ENCODE data around the gene STXBP3. TPM values are rescaled to one million over a fixed set of nuclear protein-coding genes. Genes with fewer than 3 reads are reported as not detected.

The STXBP3 gene, protein sequence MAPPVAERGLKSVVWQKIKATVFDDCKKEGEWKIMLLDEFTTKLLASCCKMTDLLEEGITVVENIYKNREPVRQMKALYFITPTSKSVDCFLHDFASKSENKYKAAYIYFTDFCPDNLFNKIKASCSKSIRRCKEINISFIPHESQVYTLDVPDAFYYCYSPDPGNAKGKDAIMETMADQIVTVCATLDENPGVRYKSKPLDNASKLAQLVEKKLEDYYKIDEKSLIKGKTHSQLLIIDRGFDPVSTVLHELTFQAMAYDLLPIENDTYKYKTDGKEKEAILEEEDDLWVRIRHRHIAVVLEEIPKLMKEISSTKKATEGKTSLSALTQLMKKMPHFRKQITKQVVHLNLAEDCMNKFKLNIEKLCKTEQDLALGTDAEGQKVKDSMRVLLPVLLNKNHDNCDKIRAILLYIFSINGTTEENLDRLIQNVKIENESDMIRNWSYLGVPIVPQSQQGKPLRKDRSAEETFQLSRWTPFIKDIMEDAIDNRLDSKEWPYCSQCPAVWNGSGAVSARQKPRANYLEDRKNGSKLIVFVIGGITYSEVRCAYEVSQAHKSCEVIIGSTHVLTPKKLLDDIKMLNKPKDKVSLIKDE
- total RNA-seq (2021; fragmentation: NEBNext Ultra II Directional; extraction: Animal tissue kit (Norgen Biotek cat#: 25700)): 34.3 and 38.5 TPM in 2 replicates
- polyA plus RNA-seq (2011; rRNA removed): 3.5 and 6.0 TPM in 2 replicates
- polyA plus RNA-seq (2011; cell fraction: cytosol; rRNA removed): 16.3 TPM
- polyA plus RNA-seq (2011; cell fraction: nucleus; rRNA removed): 3.4 TPM
- polyA plus RNA-seq (2012, experiment 1 of 2): 14.1 to 48.8 TPM (median 22.4 TPM) in 4 replicates
- 2.0 TPM for polyA plus RNA-seq (2012, experiment 2 of 2)
- 15.2 TPM for polyA plus RNA-seq (2013, experiment 1 of 2)
- 14.0 TPM for polyA plus RNA-seq (2013, experiment 2 of 2)
- polyA minus RNA-seq (2011; rRNA and poly(A)+ RNA removed): 7.3 and 7.7 TPM in 2 replicates
- polyA minus RNA-seq (2011; cell fraction: cytosol; rRNA and poly(A)+ RNA removed): 8.1 TPM
- polyA minus RNA-seq (2011; cell fraction: nucleus; rRNA and poly(A)+ RNA removed): 17.2 TPM
- long read RNA-seq, experiment 1, partial matches to known transcripts: 11 of 31 reads
- long read RNA-seq, experiment 1, other reads (novel, unspliced or antisense): 20 of 31 reads
- long read RNA-seq, experiment 2, transcript STXBP3-201 (19 exons, 2,478 nt): major isoform, 36 of 43 reads
- long read RNA-seq, experiment 2, partial matches to known transcripts: 2 of 43 reads
- long read RNA-seq, experiment 2, other reads (novel, unspliced or antisense): 5 of 43 reads

DNA sequence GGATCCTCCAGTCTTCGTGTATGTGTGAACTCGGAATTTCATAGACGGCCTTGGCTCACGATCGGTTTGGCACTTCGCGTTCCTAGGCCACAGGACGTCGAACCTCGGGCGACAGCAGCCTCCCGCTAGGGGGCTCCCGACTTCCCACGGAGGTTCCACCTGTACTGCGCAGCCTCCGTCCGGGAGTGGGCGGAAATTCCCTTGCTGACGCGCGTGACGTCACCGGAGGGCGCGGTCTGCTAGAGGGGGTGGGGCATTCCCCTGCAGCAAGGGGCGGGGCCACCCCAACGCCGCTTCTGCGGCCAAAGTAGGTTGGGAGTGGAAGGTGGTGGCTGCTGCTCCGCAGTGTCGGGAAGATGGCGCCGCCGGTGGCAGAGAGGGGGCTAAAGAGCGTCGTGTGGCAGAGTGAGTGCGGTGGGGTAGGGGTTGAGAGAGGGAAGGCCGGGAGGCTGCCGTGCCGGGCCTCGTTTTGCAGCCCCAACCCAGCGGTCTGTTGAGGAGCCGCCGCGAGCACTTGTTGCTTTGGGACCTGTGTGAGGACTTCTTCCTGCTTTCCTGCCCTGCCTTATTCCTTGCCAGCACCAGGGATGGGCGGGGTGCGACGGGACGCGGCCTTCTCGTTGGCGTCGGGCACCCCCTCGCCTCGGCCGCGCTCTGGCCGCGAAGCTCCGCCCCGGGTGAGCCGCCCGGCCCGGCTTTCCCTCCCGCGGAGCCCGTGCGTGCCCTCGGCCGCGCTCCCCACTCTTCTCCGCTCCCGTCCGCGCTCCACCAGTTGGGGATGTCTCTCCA lies at the start of gene STXBP3:
TSS of gene STXBP3 (plus strand) at position 293 of the 789 bp plus-strand sequence. CDS start at position 357, 64 bp downstream.
- Histone ChIP-seq H3K79me2 (ENCODE audit: control insufficient read depth in 1 of 2, insufficient read depth in 2 of 2, low read length in 2 of 2) (peaks cover 0 to 22% of the 10 kb centered on the region in 2 experiments; a peak in 2 of 4 replicates), H2BK20ac (ENCODE audit: low read length) (no peak within 1 kb of the TSS), H3K14ac (ENCODE audit: insufficient read length) (peak within 1 kb of the TSS; percentile 38), H3K36me3 (ENCODE audit: control insufficient read depth in 2 of 4, insufficient read depth in 4 of 4, low read length in 3 of 4) (no peaks in the 10 kb centered on the region; a peak in 1 of 8 replicates), H3K4me2 (ENCODE audit: insufficient read depth in 1 of 2, low read depth in 2 of 2, low read length in 2 of 2) (peak within 1 kb of the TSS; percentile 56 to 66), H2BK5ac (ENCODE audit: low read depth, low read length) (peak within 1 kb of the TSS; percentile 84), H3K56ac (replicated peaks; ENCODE audit: insufficient read length, low read depth, low read length) (peak within 1 kb of the TSS; percentile 93), H2BK15ac (ENCODE audit: low read length) (no peak within 1 kb of the TSS), H3K4me1 (replicated peaks in 1 of 4; ENCODE audit: control insufficient read depth in 3 of 4, insufficient read depth in 4 of 4, low read length in 3 of 4) (no peaks in the 10 kb centered on the region; a peak in 1 of 7 replicates), H3K23me2 (ENCODE audit: low read depth, low read length) (no peaks in the 10 kb centered on the region; the same call in 1 of the 2 replicates), H3K4me3 (ENCODE audit: extremely low read depth in 1 of 4, insufficient read depth in 2 of 4, low read depth in 3 of 4, low read length in 4 of 4) (peak within 1 kb of the TSS; percentile 83 to 91 (median 88)), H3K23ac (ENCODE audit: insufficient read length) (no peak within 1 kb of the TSS), H2BK12ac (ENCODE audit: low read depth, low read length) (peak within 1 kb of the TSS; percentile 82), H4K8ac (ENCODE audit: extremely low read depth, insufficient read depth, low read length) (peak within 1 kb of the TSS; percentile 94), H2BK120ac (replicated peaks; ENCODE audit: low read depth, low read length) (no peak within 1 kb of the TSS), H3K27ac (ENCODE audit: low read depth, low read length) (peak within 1 kb of the TSS; percentile 96), H3K4ac (replicated peaks; ENCODE audit: insufficient read length, low read depth, low read length) (no peak within 1 kb of the TSS), H3K18ac (ENCODE audit: extremely low read depth, low read length) (peak within 1 kb of the TSS; percentile 92), H2AK5ac (ENCODE audit: low read depth, low read length) (no peak within 1 kb of the TSS), H3K79me1 (ENCODE audit: low read depth, low read length) (no peaks in the 10 kb centered on the region), H3K9me3 (ENCODE audit: insufficient read depth in 2 of 2, low read depth in 1 of 2, low read length in 1 of 2) (no peaks in the 10 kb centered on the region), H2AFZ (ENCODE audit: low read length) (peak within 1 kb of the TSS; percentile 74), H4K20me1 (replicated peaks in 1 of 2; ENCODE audit: control insufficient read depth in 1 of 2, insufficient read depth in 2 of 2, low read length in 2 of 2) (no peaks in the 10 kb centered on the region), H4K91ac (replicated peaks; ENCODE audit: insufficient read length, low read length) (peak within 1 kb of the TSS; percentile 84), H3K27me3 (replicated peaks in 1 of 4; ENCODE audit: control insufficient read depth in 3 of 4, extremely low read depth in 1 of 4, insufficient read depth in 3 of 4, low read length in 3 of 4) (peaks cover 0 to 4% (median 0%) of the 10 kb centered on the region in 4 experiments; a peak in 3 of 7 replicates), H3K9ac (replicated peaks in 1 of 4; ENCODE audit: extremely low read depth in 1 of 4, low read depth in 3 of 4, low read length in 3 of 4) (peak within 1 kb of the TSS; percentile 71 to 97 (median 96)), H4K5ac (ENCODE audit: insufficient read length, low read depth, low read length) (peak within 1 kb of the TSS; percentile 87)
- WGBS, 2 experiments (ENCODE audit: extremely low coverage in 1 of 2, insufficient coverage in 1 of 2, insufficient read length in 1 of 2, insufficient replicate concordance in 2 of 2, low coverage in 1 of 2, low lambda C conversion rate in 2 of 2, missing lambda C conversion rate in 1 of 2): 2% methylated on average over 63 of the region's 75 CpGs; no CpG with 5 or more reads in 1 of the 2 experiments
- ChIA-PET POLR2A (ENCODE audit: partially characterized antibody) (interaction anchor here (0.6 to 1.1 kb wide), 12 partner anchors 12 to 1624 kb away, joined by 3 to 4 read pairs (median 3); partner anchors contain the start of gene PSRC1), CTCF (ENCODE audit: partially characterized antibody) (no interaction called here)
- DNase-seq (ENCODE audit: low read depth in 1 of 2, low spot score in 2 of 2) (peak; percentile 99 to 100), FAIRE-seq (peak; percentile 77)
- no peak for TF ChIP-seq MAFK (IDR thresholded peaks at IDR 0.05; ENCODE audit: low read depth, low read length)
- 0 out of 2 replicates have a peak, but pooled peaks have one; percentile 15 for TF ChIP-seq ATF2 (IDR thresholded peaks at IDR 0.05; ENCODE audit: low read length)
- no peak for TF ChIP-seq HDAC6 (IDR thresholded peaks at IDR 0.05; ENCODE audit: low read depth, low read length)
- TF ChIP-seq RXRA (IDR thresholded peaks at IDR 0.05; ENCODE audit: insufficient read depth, low read depth, low read length): no peak
